WTC11 (cell line): ENCODE data around the gene FMO5. TPM values are rescaled to one million over a fixed set of nuclear protein-coding genes. Genes with fewer than 3 reads are reported as not detected.

Source experiments
- ATAC-seq: fragments of 200-7000 bp; cut with Tn5 transposase; 2 replicates; pipeline ENCODE4 v1.10.0; 2021; ENCODE audit warnings: mild to moderate bottlenecking, moderate library complexity
- CTCF ChIA-PET: fragments of 300-600 bp; sonication (Branson Sonifier 250); formaldehyde crosslinking; loops from one replicate; lab custom pipeline; 2021; ENCODE audit warnings: antibody characterized with exemption; lab: Charles Lee
- POLR2A ChIA-PET: fragments of 350-600 bp; sonication (Branson Sonifier 250); formaldehyde crosslinking; loops from one replicate; lab custom pipeline; 2021; ENCODE audit warnings: antibody characterized with exemption; lab: Charles Lee
- DNase-seq: peaks from one replicate; pipeline ENCODE4 v3.0.0; 2021; ENCODE audit warnings: low spot score
- H3K27ac Mint-ChIP-seq: 2 replicates; pipeline ENCODE4 v1.8.0; 2021; ENCODE audit warnings: mixed read lengths
- H3K27me3 Mint-ChIP-seq: 2 replicates; pipeline ENCODE4 v1.8.0; 2021; ENCODE audit warnings: low read depth, mild to moderate bottlenecking, moderate library complexity, mixed read lengths
- H3K36me3 Mint-ChIP-seq: 2 replicates; pipeline ENCODE4 v1.8.0; 2021; ENCODE audit warnings: mixed read lengths
- H3K4me1 Mint-ChIP-seq: 2 replicates; pipeline ENCODE4 v1.8.0; 2022; ENCODE audit warnings: mixed read lengths
- H3K4me3 Mint-ChIP-seq: 2 replicates; pipeline ENCODE4 v1.8.0; 2021; ENCODE audit warnings: mild to moderate bottlenecking, moderate library complexity, mixed read lengths
- H3K9me3 Mint-ChIP-seq: 2 replicates; pipeline ENCODE4 v1.8.0; 2021; ENCODE audit warnings: mixed read lengths
- E2F5 ChIP-seq: sonication (generic); formaldehyde crosslinking; IDR thresholded peaks from 2 replicates; pipeline ENCODE4 v1.8.1; 2022; ENCODE audit warnings: mild to moderate bottlenecking, moderate library complexity, missing genetic modification reagents
- ETV6 ChIP-seq: sonication (generic); formaldehyde crosslinking; IDR thresholded peaks from 2 replicates; pipeline ENCODE4 v1.8.1; 2022; ENCODE audit warnings: mild to moderate bottlenecking, missing genetic modification reagents
- FOXJ3 ChIP-seq: sonication (generic); formaldehyde crosslinking; IDR thresholded peaks from 2 replicates; pipeline ENCODE4 v1.9.0; 2021; ENCODE audit warnings: missing genetic modification reagents, mild to moderate bottlenecking, borderline replicate concordance
- GABPB1 ChIP-seq: sonication (generic); formaldehyde crosslinking; IDR thresholded peaks from 2 replicates; pipeline ENCODE4 v1.8.1; 2023; ENCODE audit warnings: mild to moderate bottlenecking, missing genetic modification reagents
- IRF1 ChIP-seq: sonication (generic); formaldehyde crosslinking; IDR thresholded peaks from 2 replicates; pipeline ENCODE4 v1.8.0; 2023; ENCODE audit warnings: missing genetic modification reagents
- MYBL2 ChIP-seq: sonication (generic); formaldehyde crosslinking; IDR thresholded peaks from 2 replicates; pipeline ENCODE4 v1.8.1; 2023; ENCODE audit warnings: mild to moderate bottlenecking, moderate library complexity, missing genetic modification reagents
- NFYB ChIP-seq: sonication (generic); formaldehyde crosslinking; conservative IDR thresholded peaks from 2 replicates; pipeline ENCODE4 v1.8.0; 2022; ENCODE audit warnings: low read depth, missing genetic modification reagents
- PRRX2 ChIP-seq: fragments of 250-450 bp; sonication (Bioruptor Pico); IDR thresholded peaks from 2 replicates; pipeline ENCODE4 v1.8.0; 2021; ENCODE audit warnings: mild to moderate bottlenecking
- RORB ChIP-seq: fragments of 250-450 bp; sonication (Bioruptor Pico); IDR thresholded peaks from 2 replicates; pipeline ENCODE4 v1.9.0; 2021; ENCODE audit warnings: mild to moderate bottlenecking
- SMAD4 ChIP-seq: sonication (generic); formaldehyde crosslinking; IDR thresholded peaks from 2 replicates; pipeline ENCODE4 v1.8.0; 2022; ENCODE audit warnings: mild to moderate bottlenecking, missing genetic modification reagents
- USF1 ChIP-seq: sonication (generic); formaldehyde crosslinking; IDR thresholded peaks from 2 replicates; pipeline ENCODE4 v1.8.0; 2022; ENCODE audit warnings: mild to moderate bottlenecking, missing genetic modification reagents
- ZBTB43 ChIP-seq: sonication (generic); formaldehyde crosslinking; IDR thresholded peaks from 2 replicates; pipeline ENCODE4 v1.8.1; 2023; ENCODE audit warnings: mild to moderate bottlenecking, missing genetic modification reagents
- ZNF121 ChIP-seq: sonication (generic); formaldehyde crosslinking; IDR thresholded peaks from 2 replicates; pipeline ENCODE4 v1.8.0; 2023; ENCODE audit warnings: missing genetic modification reagents
- ZNF512 ChIP-seq: sonication (generic); formaldehyde crosslinking; IDR thresholded peaks from 2 replicates; pipeline ENCODE4 v1.8.1; 2022; ENCODE audit warnings: missing genetic modification reagents, borderline replicate concordance
- ZNF532 ChIP-seq: fragments of 250-450 bp; sonication (Bioruptor Pico); IDR thresholded peaks from 2 replicates; pipeline ENCODE4 v1.9.0; 2021; ENCODE audit warnings: mild to moderate bottlenecking, borderline replicate concordance
- total RNA-seq: library from RNA; stranded (reverse); gene quantifications from 3 replicates; pipeline ENCODE4 v1.2.3, GENCODE V29; 2021
- TF ChIP-seq, protein P1 (sequence below): sonication (generic); formaldehyde crosslinking; conservative IDR thresholded peaks from 2 replicates; pipeline ENCODE4 v1.8.1; 2023; ENCODE audit warnings: mild to moderate bottlenecking, low read depth, missing genetic modification reagents, moderate library complexity

FMO5 gene
- total RNA-seq, 1 experiment from 2014 or later: 3.3 TPM

- TF ChIP-seq ETV6 (no peak), USF1 (CRISPR knock-in tag) (no peak), MYBL2 (CRISPR knock-in tag) (no peak), E2F5 (CRISPR knock-in tag) (no peak), FOXJ3 (CRISPR knock-in tag) (no peak), IRF1 (no peak), RORB (CRISPR knock-in tag) (no peak), PRRX2 (CRISPR knock-in tag) (no peak), NFYB (CRISPR knock-in tag) (no peak)
Observed at GRCh38 chr1:147218606-147219005, 6.5 kb downstream of the FMO5 start (continued).

- ATAC-seq (no peak), DNase-seq (no peak)
- Mint-ChIP-seq H3K27ac (no peak overlapping the region), H3K4me3 (no peak overlapping the region), H3K9me3 (no peaks in the 10 kb centered on the region), H3K36me3 (no peaks in the 10 kb centered on the region), H3K4me1 (peaks cover 3% of the 10 kb centered on the region), H3K27me3 (no peaks in the 10 kb centered on the region)
- POLR2A ChIA-PET: no interaction called here
- CTCF ChIA-PET: no interaction called here
- TF ChIP-seq, protein P1, sequence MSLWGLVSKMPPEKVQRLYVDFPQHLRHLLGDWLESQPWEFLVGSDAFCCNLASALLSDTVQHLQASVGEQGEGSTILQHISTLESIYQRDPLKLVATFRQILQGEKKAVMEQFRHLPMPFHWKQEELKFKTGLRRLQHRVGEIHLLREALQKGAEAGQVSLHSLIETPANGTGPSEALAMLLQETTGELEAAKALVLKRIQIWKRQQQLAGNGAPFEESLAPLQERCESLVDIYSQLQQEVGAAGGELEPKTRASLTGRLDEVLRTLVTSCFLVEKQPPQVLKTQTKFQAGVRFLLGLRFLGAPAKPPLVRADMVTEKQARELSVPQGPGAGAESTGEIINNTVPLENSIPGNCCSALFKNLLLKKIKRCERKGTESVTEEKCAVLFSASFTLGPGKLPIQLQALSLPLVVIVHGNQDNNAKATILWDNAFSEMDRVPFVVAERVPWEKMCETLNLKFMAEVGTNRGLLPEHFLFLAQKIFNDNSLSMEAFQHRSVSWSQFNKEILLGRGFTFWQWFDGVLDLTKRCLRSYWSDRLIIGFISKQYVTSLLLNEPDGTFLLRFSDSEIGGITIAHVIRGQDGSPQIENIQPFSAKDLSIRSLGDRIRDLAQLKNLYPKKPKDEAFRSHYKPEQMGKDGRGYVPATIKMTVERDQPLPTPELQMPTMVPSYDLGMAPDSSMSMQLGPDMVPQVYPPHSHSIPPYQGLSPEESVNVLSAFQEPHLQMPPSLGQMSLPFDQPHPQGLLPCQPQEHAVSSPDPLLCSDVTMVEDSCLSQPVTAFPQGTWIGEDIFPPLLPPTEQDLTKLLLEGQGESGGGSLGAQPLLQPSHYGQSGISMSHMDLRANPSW (CRISPR knock-in tag): no peak
Observed at GRCh38 chr1:147217141-147217540, 8.0 kb downstream of the FMO5 start.

GRCh38 chr1:147216124-147216523 lies 9.0 kb downstream of the FMO5 start:
- no peaks in the 10 kb centered on the region for H3K9me3 Mint-ChIP-seq
- CTCF ChIA-PET: no interaction called here
- POLR2A ChIA-PET: no interaction called here
- no peaks in the 10 kb centered on the region for H3K27me3 Mint-ChIP-seq
- H3K36me3 Mint-ChIP-seq: no peaks in the 10 kb centered on the region
- ATAC-seq (no peak), DNase-seq (no peak)
- no peak overlapping the region for H3K27ac Mint-ChIP-seq
- no peak overlapping the region for H3K4me3 Mint-ChIP-seq
- H3K4me1 Mint-ChIP-seq: peaks cover 3% of the 10 kb centered on the region
- TF ChIP-seq GABPB1 (CRISPR knock-in tag) (no peak), USF1 (CRISPR knock-in tag) (no peak), SMAD4 (CRISPR knock-in tag) (no peak), ZNF121 (CRISPR knock-in tag) (no peak), ZNF512 (CRISPR knock-in tag) (no peak), ZBTB43 (CRISPR knock-in tag) (no peak), ZNF532 (no peak)
- TF ChIP-seq, protein P1 (CRISPR knock-in tag): no peak
